ENCODE measurements around the gene PDIK1L. TPM values are rescaled to one million over a fixed set of nuclear protein-coding genes. Genes with fewer than 3 reads are reported as not detected.

The PDIK1L gene
- total RNA-seq, 2 experiments from 2014 or later: 11.7 to 13.4 TPM

- no peak for TF ChIP-seq CTCF (IDR thresholded peaks at IDR 0.05)
- intact Hi-C loops (cut with micrococcal nuclease): no loop called here
- DNase-seq (no peak), ATAC-seq (no peak)
- H3K4me3 Mint-ChIP-seq: no peak overlapping the region
- H3K27ac Mint-ChIP-seq: no peak overlapping the region
- H3K27me3 Mint-ChIP-seq: peaks cover 10% of the 10 kb centered on the region
- ChIA-PET POLR2A (no interaction called here), CTCF (interaction anchor here (1.7 kb wide), 1 partner anchor 11 kb away, joined by 4 read pairs; no protein-coding TSS in a partner anchor)
- no peaks in the 10 kb centered on the region for H3K36me3 Mint-ChIP-seq (ENCODE audit: low read depth)
- H3K4me1 Mint-ChIP-seq (ENCODE audit: low read depth): no peaks in the 10 kb centered on the region
- H3K9me3 Mint-ChIP-seq: no peaks in the 10 kb centered on the region
These were observed 31.4 kb upstream of the PDIK1L start for GRCh38 chr1:26079960-26080814.

DNA sequence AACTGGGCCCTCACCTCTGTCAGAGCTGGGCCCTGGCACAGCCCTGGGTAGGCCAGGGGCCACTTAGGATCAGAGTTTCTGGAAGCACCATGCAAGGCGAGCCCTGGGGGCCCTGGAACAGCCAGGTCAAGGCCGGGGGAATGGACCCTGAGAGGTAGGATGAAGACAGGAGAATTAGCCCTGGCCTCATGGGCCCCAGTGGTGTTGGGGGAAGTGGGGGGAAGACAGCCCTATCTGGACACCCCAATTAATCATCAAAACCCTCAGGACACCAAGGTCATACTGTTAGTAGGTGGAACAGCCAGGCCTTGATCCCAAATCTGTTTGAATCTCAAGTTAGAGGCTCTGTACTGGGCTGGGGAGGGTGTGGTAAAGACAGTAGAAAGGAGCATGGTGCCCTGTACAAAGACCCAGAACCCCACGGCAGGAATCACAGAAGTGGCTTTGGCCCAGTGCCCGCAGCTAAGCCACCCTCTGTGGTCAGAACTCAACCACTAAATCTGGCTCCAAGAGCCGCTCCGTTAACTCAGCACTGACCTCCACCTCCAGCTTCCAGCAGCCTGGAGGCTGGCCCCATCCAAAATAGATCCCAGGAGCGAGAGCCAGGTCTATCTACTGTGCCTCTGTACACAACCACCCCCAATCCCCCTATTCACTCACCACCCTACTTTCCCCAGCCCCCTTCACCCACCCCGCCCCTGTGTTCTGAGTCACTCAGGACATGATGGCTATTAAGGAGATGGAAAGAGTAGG lies 30.2 kb upstream of the PDIK1L start:
- DNase-seq (no peak), ATAC-seq (no peak)
- Mint-ChIP-seq H3K4me3 (no peak overlapping the region), H3K4me1 (ENCODE audit: low read depth) (no peaks in the 10 kb centered on the region), H3K36me3 (ENCODE audit: low read depth) (no peaks in the 10 kb centered on the region), H3K27me3 (peaks cover 10% of the 10 kb centered on the region), H3K9me3 (no peaks in the 10 kb centered on the region), H3K27ac (no peak overlapping the region)
- intact Hi-C loops (cut with micrococcal nuclease): no loop called here
- CTCF ChIA-PET: interaction anchor here (1.7 kb wide), 1 partner anchor 10 kb away, joined by 4 read pairs; no protein-coding TSS in a partner anchor
- no peak for TF ChIP-seq CTCF (IDR thresholded peaks at IDR 0.05)
- POLR2A ChIA-PET: no interaction called here

- DNase-seq (no peak), ATAC-seq (no peak)
- H3K9me3 Mint-ChIP-seq: no peaks in the 10 kb centered on the region
- no peak for TF ChIP-seq CTCF (IDR thresholded peaks at IDR 0.05)
- no peaks in the 10 kb centered on the region for H3K4me1 Mint-ChIP-seq (ENCODE audit: low read depth)
- H3K36me3 Mint-ChIP-seq (ENCODE audit: low read depth): no peaks in the 10 kb centered on the region
- ChIA-PET CTCF (no interaction called here), POLR2A (interaction anchor here (0.7 kb wide), 1 partner anchor 247 kb away, joined by 3 read pairs; no protein-coding TSS in a partner anchor)
- intact Hi-C loops (cut with micrococcal nuclease): no loop called here
- no peak overlapping the region for H3K4me3 Mint-ChIP-seq
- H3K27me3 Mint-ChIP-seq: peaks cover 8% of the 10 kb centered on the region
- no peak overlapping the region for H3K27ac Mint-ChIP-seq
These were observed 29.6 kb upstream of the PDIK1L start for GRCh38 chr1:26082020-26082350.

DNA sequence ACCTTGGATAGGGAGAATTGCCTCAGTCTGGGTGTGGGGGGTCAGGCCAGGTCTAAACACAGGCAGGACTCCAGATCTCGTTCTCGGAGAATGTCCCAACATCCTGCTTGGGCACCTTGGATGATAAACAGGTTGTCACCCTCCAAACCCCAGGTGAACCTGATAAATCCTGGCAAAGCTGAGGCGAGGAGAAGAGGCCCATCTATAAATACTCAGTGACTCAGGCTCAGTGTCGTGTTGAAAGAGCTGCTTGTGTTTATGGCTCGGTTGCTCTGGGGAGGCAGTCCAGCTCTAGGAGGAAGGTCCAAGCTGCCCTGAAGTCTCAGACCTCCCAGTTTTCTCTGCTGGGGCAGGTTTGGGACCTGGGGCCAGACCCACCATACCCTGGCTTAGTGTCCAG lies 28.4 kb upstream of the PDIK1L start:
- CTCF ChIA-PET: interaction anchor here (1.1 to 2.2 kb wide), 3 partner anchors 47 to 86 kb away, joined by 3 to 5 read pairs (median 5); partner anchors contain the start of gene ZNF593
- Mint-ChIP-seq H3K4me3 (no peak overlapping the region), H3K27me3 (peaks cover 6% of the 10 kb centered on the region), H3K36me3 (ENCODE audit: low read depth) (no peaks in the 10 kb centered on the region), H3K4me1 (ENCODE audit: low read depth) (no peaks in the 10 kb centered on the region), H3K27ac (no peak overlapping the region), H3K9me3 (no peaks in the 10 kb centered on the region)
- no peak for TF ChIP-seq CTCF (IDR thresholded peaks at IDR 0.05)
- intact Hi-C loops (cut with micrococcal nuclease): no loop called here
- POLR2A ChIA-PET: interaction anchor here (1.0 to 1.1 kb wide), 2 partner anchors 29 to 160 kb away, joined by 3 read pairs; no protein-coding TSS in a partner anchor
- no peak for ATAC-seq
- no peak for DNase-seq

Data from activated CD8-positive, alpha-beta T cell treated with anti-CD3 and anti-CD28 coated beads for 36 hours (primary cell).